Adrenal gland (tissue), 12 donors: ENCODE results near the gene CD101. TPM values are rescaled to one million over a fixed set of nuclear protein-coding genes. Genes with fewer than 3 reads are reported as not detected.
A peak's percentile ranks its signal among the peaks of the same experiment; 100 is the strongest.

ENCODE experiments used
- DNase-seq, 7 donors: peaks; one replicate each; pipeline ENCODE4 v3.0.0-alpha.2; 2019 to 2020
- H3K27ac ChIP-seq, 5 donors: fragments of 200-600 bp; sonication (generic) in 4 of 5; 1 replicate in 3 of 5; 2 replicates in 2 of 5; pipeline versions ENCODE4 v1.5.1 to v1.8.0; 2016 to 2020; ENCODE audit warnings: mild to moderate bottlenecking in 1 of 5
- H3K27me3 ChIP-seq: fragments of 200-600 bp; 2 replicates; pipeline ENCODE4 v1.8.0; 2021
- H3K36me3 ChIP-seq, 2 donors: fragments of 200-600 bp; replicated peaks in 1 of 2; 1 replicate in 1 of 2; 2 replicates in 1 of 2; pipeline versions ENCODE4 v1.5.1 to v1.8.0; 2018 to 2022
- H3K4me1 ChIP-seq, 2 donors: fragments of 200-600 bp; replicated peaks in 1 of 2; 1 replicate in 1 of 2; 2 replicates in 1 of 2; pipeline versions ENCODE4 v1.5.1 to v1.8.0; 2018 to 2021
- H3K4me3 ChIP-seq, 4 donors: fragments of 200-600 bp; sonication (generic) in 3 of 4; one replicate each; pipeline ENCODE4 v1.5.1; 2016 to 2018
- H3K9me3 ChIP-seq, 3 donors: fragments of 200-600 bp; sonication (generic) in 1 of 3; replicated peaks in 1 of 3; 1 replicate in 2 of 3; 2 replicates in 1 of 3; pipeline versions ENCODE4 v1.5.1 to v1.8.0; 2016 to 2021
- CTCF ChIP-seq, 6 experiments: fragments of 450-650 bp in 4 of 6; fragments of 200-600 bp in 2 of 6; sonication (generic) in 1 of 6; IDR thresholded peaks; 1 replicate in 5 of 6; 2 replicates in 1 of 6; pipeline versions ENCODE4 v1.5.1 to v1.8.0; 2016 to 2021; ENCODE audit warnings: antibody characterized with exemption in 6 of 6, mild to moderate bottlenecking in 2 of 6, moderate library complexity in 1 of 6
- POLR2A ChIP-seq, 2 donors: fragments of 450-650 bp; IDR thresholded peaks; one replicate each; pipeline ENCODE4 v1.6.1; 2017; ENCODE audit warnings: antibody characterized with exemption in 2 of 2, mild to moderate bottlenecking in 2 of 2, moderate library complexity in 1 of 2
- WGBS, 4 donors: extraction: QIAGEN DNeasy Blood & Tissue Kit in 2 of 4; methylation state at CpG; one replicate each; pipeline versions ENCODE4 v1.1.5 to v1.1.7; 2013 to 2017; 5-methylcytosine and 5-hydroxymethylcytosine counted together
- intact Hi-C, 2 donors: fragments of 100-400 bp; cut with DNase I; formaldehyde crosslinking; loops; one replicate each; pipeline versions ENCODE4 v1.14.1 to v1.15.0; 2022 to 2023
- polyA plus RNA-seq, 3 donors: library from polyadenylated mRNA; stranded (reverse); fragments of 200-250 nt in 2 of 3; fragments of 350-450 nt in 1 of 3; fragmentation: Illumina TruSeq in 1 of 3; extraction: RNeasy Lipid Tissue Mini Kit (QIAGEN cat#74804) in 1 of 3; gene quantifications; one replicate each; pipeline ENCODE4 v1.2.3, GENCODE V29; 2013 to 2014
- total RNA-seq, 9 donors: library from RNA; depleted of rRNA in 4 of 9; stranded (reverse); fragments of >200 nt in 4 of 9; fragments of 120-200 nt in 1 of 9; fragmentation: NEBNext Ultra II Directional in 1 of 9; extraction: Animal tissue kit (Norgen Biotek cat#: 25700) in 1 of 9; gene quantifications; one replicate each; pipeline versions ENCODE4 v1.1.0 to v1.2.4, GENCODE V29; 2013 to 2023
- donor health status: healthy with polysubstance abuse.
- donor health status: Bipolar disorder and iron deficiency.
- donor health status: DM: yes; HTN: yes; CAD: no.
- donor health status: DM: no; HTN: no; CAD: no.
- donor health status: DM: no; HTN: no; CAD: no.
- donor health status: DM: yes; HTN: yes; CAD: no.

CD101 gene
- total and polyA plus RNA-seq, 12 donors = 0.47 to 7.5 (median 1.8) TPM

DNA sequence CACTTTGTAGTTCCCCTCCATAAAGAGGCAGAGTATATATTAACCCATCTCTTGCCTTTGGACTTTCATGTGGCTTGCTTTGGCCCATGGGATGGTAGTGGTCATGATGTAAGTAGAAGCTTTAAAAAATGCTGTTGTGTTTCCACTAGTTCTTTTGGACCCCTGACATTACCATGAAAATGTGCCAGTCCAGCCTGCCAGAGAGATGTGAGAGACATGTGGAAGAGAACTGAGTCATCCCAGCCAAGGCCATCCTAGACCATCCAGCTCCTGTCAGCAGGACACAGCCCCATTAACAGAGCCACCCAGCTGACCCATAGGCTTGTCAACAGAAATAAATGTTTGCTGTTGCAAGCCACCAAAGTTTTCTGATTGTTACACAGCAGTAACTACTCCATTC lies 3.9 kb upstream of the CD101 start:
- no peaks in the 10 kb centered on the region for H3K9me3 ChIP-seq
- peaks cover 0 to 10% of the 10 kb centered on the region in 2 donors for H3K4me1 ChIP-seq
- intact Hi-C loops = no loop called here
- no peaks in the 10 kb centered on the region for H3K27me3 ChIP-seq
- peak overlapping the region in 1 of 5 donors; percentile 25 for H3K27ac ChIP-seq
- TF ChIP-seq CTCF (IDR thresholded peaks at IDR 0.05) (no peak), POLR2A (IDR thresholded peaks at IDR 0.05) (no peak)
- peak in 6 of 7 donors; percentile 51 to 75 (median 61) for DNase-seq
- no peak overlapping the region for H3K4me3 ChIP-seq
- H3K36me3 ChIP-seq = no peaks in the 10 kb centered on the region

DNA sequence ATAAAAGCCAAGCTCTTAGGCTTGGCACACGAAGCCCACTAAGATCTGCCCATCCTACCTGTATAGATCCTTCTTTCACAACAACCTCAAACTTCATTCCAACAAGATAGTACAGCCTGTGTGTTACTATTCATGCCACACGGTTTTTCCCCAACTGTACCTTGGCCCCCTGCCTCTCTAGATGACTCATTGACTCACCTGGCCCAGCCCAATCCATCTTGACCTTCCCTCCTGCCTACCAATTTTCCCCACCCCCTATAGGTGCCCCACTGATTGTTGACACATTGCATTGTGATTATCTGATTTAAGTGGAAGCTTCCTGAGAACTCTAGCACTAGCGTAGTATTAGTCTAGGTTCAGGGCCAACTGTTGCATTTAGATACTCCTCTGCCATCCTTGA lies 2.0 kb upstream of the CD101 start:
- TF ChIP-seq CTCF (IDR thresholded peaks at IDR 0.05) (no peak), POLR2A (IDR thresholded peaks at IDR 0.05) (no peak)
- Histone ChIP-seq H3K27me3 (no peaks in the 10 kb centered on the region), H3K4me3 (no peak overlapping the region), H3K9me3 (no peaks in the 10 kb centered on the region), H3K36me3 (no peaks in the 10 kb centered on the region), H3K27ac (no peak overlapping the region), H3K4me1 (peaks cover 0 to 10% of the 10 kb centered on the region in 2 donors)
- no peak for DNase-seq
- 84 to 88% (median 85%) methylated on average over 3 of the region's 3 CpGs for WGBS, 4 donors
- intact Hi-C loops = no loop called here

- TF ChIP-seq CTCF (IDR thresholded peaks at IDR 0.05) (no peak), POLR2A (IDR thresholded peaks at IDR 0.05) (no peak)
- DNase-seq = no peak
- WGBS, 4 donors = 89 to 100% (median 94%) methylated on average over 2 of the region's 2 CpGs
- no peaks in the 10 kb centered on the region for H3K27me3 ChIP-seq
- no peak overlapping the region for H3K27ac ChIP-seq
- no peak overlapping the region for H3K4me3 ChIP-seq
- H3K36me3 ChIP-seq = no peaks in the 10 kb centered on the region
- H3K9me3 ChIP-seq = no peaks in the 10 kb centered on the region
- peaks cover 0 to 10% of the 10 kb centered on the region in 2 donors for H3K4me1 ChIP-seq
- intact Hi-C loops = no loop called here
These were observed 1.4 kb upstream of the CD101 start for GRCh38 chr1:117000142-117000541.

DNA sequence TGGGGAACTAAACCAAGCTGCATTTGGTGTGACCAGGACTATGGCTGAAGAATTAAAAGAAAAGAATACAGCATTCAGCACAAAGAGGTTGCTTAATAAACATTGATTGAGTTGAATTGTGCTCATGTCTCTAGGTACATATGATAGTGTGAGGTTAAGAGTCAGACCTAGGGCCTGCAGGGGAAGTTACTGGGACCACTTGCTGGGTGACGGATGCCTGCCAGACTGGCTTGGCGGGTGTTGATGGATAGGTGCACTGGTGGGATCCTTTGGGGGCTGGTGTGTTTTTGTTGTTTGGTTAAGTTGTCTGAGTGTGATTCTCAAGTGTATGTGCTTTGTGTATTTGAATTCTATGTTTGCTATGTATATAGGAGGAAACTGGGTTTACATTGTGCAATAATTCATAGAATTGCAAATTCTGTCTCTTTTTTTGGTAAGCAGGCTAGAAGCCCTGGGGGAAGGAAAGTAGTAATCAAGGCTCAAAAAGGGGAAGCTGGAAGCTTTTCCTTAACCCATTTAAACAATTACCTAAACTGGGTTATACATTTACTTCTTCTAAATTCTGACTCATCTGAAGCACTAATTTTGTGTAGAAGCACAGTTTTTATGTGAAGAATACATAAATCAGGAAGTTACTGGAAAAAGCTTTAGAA lies 1.8 kb downstream of the CD101 start:
- intact Hi-C loops = no loop called here
- H3K36me3 ChIP-seq = no peaks in the 10 kb centered on the region
- TF ChIP-seq POLR2A (IDR thresholded peaks at IDR 0.05) = no peak
- TF ChIP-seq CTCF (IDR thresholded peaks at IDR 0.05) = no peak
- H3K4me1 ChIP-seq = no peaks in the 10 kb centered on the region
- no peak overlapping the region for H3K27ac ChIP-seq
- 78 to 89% (median 88%) methylated on average over 2 of the region's 2 CpGs for WGBS, 4 donors
- H3K27me3 ChIP-seq = no peaks in the 10 kb centered on the region
- H3K9me3 ChIP-seq = no peaks in the 10 kb centered on the region
- DNase-seq = no peak
- no peak overlapping the region for H3K4me3 ChIP-seq
